ENCODE results near the gene LILRB1. TPM values are rescaled to one million over a fixed set of nuclear protein-coding genes. Genes with fewer than 3 reads are reported as not detected.
"Not testable (repeated sequence)": the region's sequence is repeated elsewhere in the genome, so short reads cannot be mapped to it uniquely, and the experiment has no call there.

Gene LILRB1
- total RNA-seq, 2 donors from 2014 or later: 0.42 to 4.3 TPM

- H3K36me3 Mint-ChIP-seq (ENCODE audit: low read depth); H3K4me3 Mint-ChIP-seq; H3K27ac Mint-ChIP-seq; DNase-seq; H3K9me3 ChIP-seq (ENCODE audit: control insufficient read depth, low read length, poor library complexity, severe bottlenecking); H3K4me1 Mint-ChIP-seq; ATAC-seq: not testable (repeated sequence)
- peaks cover 60% of the 10 kb centered on the region for H3K27me3 Mint-ChIP-seq
Observed at GRCh38 chr19:54632517-54632916, 2.2 kb downstream of the LILRB1 start.

- DNase-seq (no peak), ATAC-seq (no peak)
- Mint-ChIP-seq H3K27me3 (peaks cover 51% of the 10 kb centered on the region), H3K4me1 (peaks cover 4% of the 10 kb centered on the region), H3K36me3 (ENCODE audit: low read depth) (peaks cover 2% of the 10 kb centered on the region), H3K27ac (no peak overlapping the region), H3K4me3 (no peak overlapping the region)
- no peaks in the 10 kb centered on the region for H3K9me3 ChIP-seq (ENCODE audit: control insufficient read depth, low read length, poor library complexity, severe bottlenecking)
Observed at GRCh38 chr19:54633401-54633800, 3.1 kb downstream of the LILRB1 start.

- not testable (repeated sequence) for H3K27ac Mint-ChIP-seq; H3K4me1 Mint-ChIP-seq; DNase-seq; H3K9me3 ChIP-seq (ENCODE audit: control insufficient read depth, low read length, poor library complexity, severe bottlenecking); ATAC-seq; H3K4me3 Mint-ChIP-seq; H3K36me3 Mint-ChIP-seq (ENCODE audit: low read depth)
- H3K27me3 Mint-ChIP-seq: peaks cover 41% of the 10 kb centered on the region
Observed at GRCh38 chr19:54636081-54636480, 5.8 kb downstream of the LILRB1 start.

DNA sequence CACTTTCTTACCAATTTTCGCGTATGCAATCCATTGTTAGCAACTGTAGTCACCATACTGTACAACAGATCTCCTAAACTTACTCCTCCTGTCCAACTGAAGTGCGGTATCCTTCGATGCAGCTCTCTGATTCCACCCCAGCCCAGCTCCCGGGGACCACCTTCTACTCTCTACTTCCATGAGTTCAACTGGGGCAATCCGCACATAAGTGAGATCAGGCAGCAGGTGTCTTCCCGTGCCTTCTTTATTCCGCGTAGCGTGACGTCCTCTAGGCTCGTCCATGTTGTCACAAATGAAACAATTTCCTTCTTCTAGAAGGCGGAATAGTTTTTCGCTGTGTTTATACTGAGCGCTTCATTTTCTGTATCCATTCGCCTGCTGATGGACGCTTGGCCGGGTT lies 8.4 kb downstream of the LILRB1 start:
- Mint-ChIP-seq H3K4me1 (peaks cover 2% of the 10 kb centered on the region), H3K27me3 (peaks cover 37% of the 10 kb centered on the region), H3K27ac (no peak overlapping the region), H3K36me3 (ENCODE audit: low read depth) (no peaks in the 10 kb centered on the region), H3K4me3 (no peak overlapping the region)
- H3K9me3 ChIP-seq (ENCODE audit: control insufficient read depth, low read length, poor library complexity, severe bottlenecking): no peaks in the 10 kb centered on the region
- DNase-seq (no peak), ATAC-seq (no peak)

DNA sequence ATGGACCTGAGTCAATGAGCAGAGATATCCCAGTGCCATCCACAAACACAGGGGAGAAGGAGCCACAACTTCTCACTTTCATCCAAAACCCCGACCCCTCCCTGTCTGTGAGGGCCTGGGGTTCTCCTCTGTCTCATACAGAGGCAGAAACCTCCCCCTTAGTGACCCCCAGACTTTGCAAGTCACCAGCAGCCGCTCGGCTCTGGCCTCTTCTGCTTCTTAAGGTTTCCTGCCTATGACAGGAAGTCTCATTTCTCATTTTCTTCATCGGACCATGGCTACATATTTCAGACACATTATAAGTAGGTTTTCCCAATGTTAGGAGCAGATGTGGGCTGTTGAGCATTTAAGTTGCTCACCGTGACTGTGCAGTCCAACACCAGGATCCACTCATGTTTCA lies 12.7 kb downstream of the LILRB1 start:
- not testable (repeated sequence) for H3K9me3 ChIP-seq (ENCODE audit: control insufficient read depth, low read length, poor library complexity, severe bottlenecking); H3K27ac Mint-ChIP-seq

DNA sequence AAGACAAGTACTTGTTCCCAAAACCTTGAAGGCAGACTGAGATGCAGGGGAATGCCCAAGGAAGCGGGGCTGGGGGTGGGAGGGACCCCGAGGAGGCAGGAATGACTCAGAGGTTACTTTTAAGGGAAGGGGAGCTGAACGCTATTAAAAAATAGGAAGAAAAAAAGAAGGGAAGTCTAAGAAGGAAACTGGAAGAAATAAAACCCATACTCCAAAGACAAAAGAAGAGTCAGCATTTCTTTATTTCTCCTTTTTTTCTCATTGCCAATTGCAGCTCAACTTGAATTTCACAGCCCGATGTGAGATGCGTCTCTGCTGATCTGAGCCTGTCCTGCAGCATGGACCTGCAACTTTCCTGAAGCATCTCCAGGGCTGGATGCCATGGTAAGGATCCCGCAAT lies 13.3 kb downstream of the LILRB1 start:
- not testable (repeated sequence) for ATAC-seq; H3K4me3 Mint-ChIP-seq; H3K4me1 Mint-ChIP-seq; H3K27ac Mint-ChIP-seq; H3K9me3 ChIP-seq (ENCODE audit: control insufficient read depth, low read length, poor library complexity, severe bottlenecking); DNase-seq; H3K36me3 Mint-ChIP-seq (ENCODE audit: low read depth)
- H3K27me3 Mint-ChIP-seq: peaks cover 37% of the 10 kb centered on the region

More for the DNA sequence above, 12.7 kb downstream of the LILRB1 start:
- not testable (repeated sequence) for DNase-seq; H3K4me3 Mint-ChIP-seq; ATAC-seq; H3K36me3 Mint-ChIP-seq (ENCODE audit: low read depth); H3K4me1 Mint-ChIP-seq
- H3K27me3 Mint-ChIP-seq: peaks cover 31% of the 10 kb centered on the region

DNA sequence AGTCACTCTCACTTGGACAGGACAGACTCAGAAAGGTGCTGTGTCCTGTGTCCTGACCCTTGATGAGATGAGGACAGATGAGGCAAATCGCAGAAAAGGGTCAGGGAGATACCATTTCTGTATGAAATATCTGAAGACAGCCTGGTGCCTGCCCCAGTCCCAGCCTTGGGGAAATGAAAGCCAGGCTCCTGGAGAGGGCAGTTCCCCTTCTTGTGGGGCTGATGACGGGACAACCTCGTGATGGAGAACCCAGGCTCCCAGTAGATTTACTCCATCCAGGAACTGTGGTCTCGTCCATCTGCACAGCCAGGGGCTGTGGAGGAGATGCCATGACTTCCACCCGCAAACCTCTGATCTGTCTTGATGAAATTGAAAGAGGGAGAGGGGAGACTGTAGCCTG lies 13.8 kb downstream of the LILRB1 start:
- no peak overlapping the region for H3K4me3 Mint-ChIP-seq
- H3K27me3 Mint-ChIP-seq: peaks cover 38% of the 10 kb centered on the region
- no peaks in the 10 kb centered on the region for H3K36me3 Mint-ChIP-seq (ENCODE audit: low read depth)
- DNase-seq (no peak), ATAC-seq (no peak)
- no peak overlapping the region for H3K27ac Mint-ChIP-seq
- no peaks in the 10 kb centered on the region for H3K4me1 Mint-ChIP-seq
- H3K9me3 ChIP-seq (ENCODE audit: control insufficient read depth, low read length, poor library complexity, severe bottlenecking): no peaks in the 10 kb centered on the region

GRCh38 chr19:54646331-54646841 lies 16.1 kb downstream of the LILRB1 start:
- no peak overlapping the region for H3K4me3 Mint-ChIP-seq
- ATAC-seq (no peak), DNase-seq (no peak)
- H3K9me3 ChIP-seq (ENCODE audit: control insufficient read depth, low read length, poor library complexity, severe bottlenecking): no peaks in the 10 kb centered on the region
- H3K27ac Mint-ChIP-seq: no peak overlapping the region
- peaks cover 37% of the 10 kb centered on the region for H3K27me3 Mint-ChIP-seq
- no peaks in the 10 kb centered on the region for H3K36me3 Mint-ChIP-seq (ENCODE audit: low read depth)
- no peaks in the 10 kb centered on the region for H3K4me1 Mint-ChIP-seq

GRCh38 chr19:54648129-54648528 lies 17.8 kb downstream of the LILRB1 start:
- Mint-ChIP-seq H3K27ac (no peak overlapping the region), H3K27me3 (peaks cover 37% of the 10 kb centered on the region), H3K4me1 (no peaks in the 10 kb centered on the region), H3K4me3 (no peak overlapping the region), H3K36me3 (ENCODE audit: low read depth) (no peaks in the 10 kb centered on the region)
- ATAC-seq (no peak), DNase-seq (no peak)
- H3K9me3 ChIP-seq (ENCODE audit: control insufficient read depth, low read length, poor library complexity, severe bottlenecking): no peaks in the 10 kb centered on the region

- H3K9me3 ChIP-seq (ENCODE audit: control insufficient read depth, low read length, poor library complexity, severe bottlenecking): no peaks in the 10 kb centered on the region
- no peaks in the 10 kb centered on the region for H3K4me1 Mint-ChIP-seq
- no peak overlapping the region for H3K4me3 Mint-ChIP-seq
- H3K27ac Mint-ChIP-seq: no peak overlapping the region
- ATAC-seq: no peak
- no peak for DNase-seq
- no peaks in the 10 kb centered on the region for H3K36me3 Mint-ChIP-seq (ENCODE audit: low read depth)
- H3K27me3 Mint-ChIP-seq: peaks cover 46% of the 10 kb centered on the region
Observed at GRCh38 chr19:54650108-54650655, 19.9 kb downstream of the LILRB1 start.

DNA sequence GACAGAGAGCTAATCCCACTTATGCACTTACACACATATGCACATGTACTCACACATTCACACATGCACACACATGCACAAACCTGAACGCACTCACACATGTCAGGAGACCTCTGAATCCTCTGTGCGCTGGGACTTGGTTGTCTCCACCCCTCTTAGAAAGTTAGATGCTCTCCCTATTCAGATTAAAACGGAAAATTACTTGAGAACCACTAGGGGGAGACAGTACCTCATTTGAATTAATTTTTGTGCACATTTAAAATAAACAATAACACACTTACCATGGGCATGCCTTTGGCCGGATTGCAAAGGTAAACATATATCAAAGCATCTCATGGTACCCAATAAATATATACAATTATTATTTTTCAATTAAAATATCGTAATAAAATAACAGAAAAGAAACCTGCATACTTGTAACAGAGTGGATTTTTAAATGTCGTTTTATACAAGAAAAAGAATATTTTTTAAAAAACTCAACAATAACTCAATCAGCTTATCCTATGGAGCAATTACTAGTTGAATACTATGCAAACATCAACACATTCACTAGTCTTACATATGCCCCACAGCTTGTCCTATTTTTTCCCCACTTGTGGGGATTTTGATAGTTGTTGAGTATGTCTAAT lies 23.0 kb downstream of the LILRB1 start:
- Mint-ChIP-seq H3K36me3 (ENCODE audit: low read depth) (no peaks in the 10 kb centered on the region), H3K27me3 (peaks cover 61% of the 10 kb centered on the region), H3K4me3 (no peak overlapping the region), H3K27ac (no peak overlapping the region), H3K4me1 (no peaks in the 10 kb centered on the region)
- no peaks in the 10 kb centered on the region for H3K9me3 ChIP-seq (ENCODE audit: control insufficient read depth, low read length, poor library complexity, severe bottlenecking)
- DNase-seq (no peak), ATAC-seq (no peak)

DNA sequence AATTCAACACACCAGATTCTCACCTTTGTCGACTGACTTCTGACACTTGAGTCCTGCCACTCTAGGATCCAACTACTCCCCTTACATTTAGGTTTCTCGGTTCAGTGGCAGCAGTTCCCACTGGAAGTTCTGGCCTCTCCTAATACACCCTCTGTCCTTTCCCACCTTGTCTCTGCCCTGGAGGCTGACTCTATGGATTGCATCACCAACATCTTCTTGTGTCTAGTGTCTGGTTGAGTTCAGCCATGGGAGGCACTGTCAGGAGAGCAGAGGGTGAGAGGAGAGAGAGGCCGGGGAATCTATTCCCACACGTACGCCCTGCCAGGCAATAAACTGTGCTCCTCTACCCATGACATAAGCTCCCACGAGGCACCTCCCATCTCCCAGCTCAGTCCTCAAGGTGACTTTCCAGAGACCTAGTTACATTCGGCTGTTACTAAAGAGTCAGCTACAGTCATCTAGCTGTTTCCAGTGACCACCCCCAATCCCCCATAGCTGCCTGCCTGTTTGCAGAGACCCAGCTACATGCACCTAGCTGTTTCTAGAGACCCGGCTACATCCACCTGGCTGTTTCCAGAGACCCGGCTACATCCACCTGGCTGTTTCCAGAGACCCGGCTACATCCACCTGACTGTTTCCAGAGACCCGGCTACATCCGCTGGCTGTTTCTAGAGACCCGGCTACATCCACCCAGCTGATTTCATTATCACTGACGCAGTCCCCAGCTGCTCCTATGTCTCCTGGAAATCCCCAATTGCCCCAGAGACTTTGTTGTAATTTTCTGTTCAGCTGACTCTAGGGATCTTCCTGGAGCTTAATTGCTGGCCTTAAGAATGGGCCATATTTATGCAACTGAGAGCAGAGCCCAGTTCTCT lies 24.4 kb downstream of the LILRB1 start:
- no peaks in the 10 kb centered on the region for H3K9me3 ChIP-seq (ENCODE audit: control insufficient read depth, low read length, poor library complexity, severe bottlenecking)
- Mint-ChIP-seq H3K4me3 (no peak overlapping the region), H3K4me1 (no peaks in the 10 kb centered on the region), H3K27me3 (peaks cover 57% of the 10 kb centered on the region), H3K27ac (no peak overlapping the region), H3K36me3 (ENCODE audit: low read depth) (no peaks in the 10 kb centered on the region)
- ATAC-seq: no peak
- no peak for DNase-seq

GRCh38 chr19:54659300-54659699 lies 29.0 kb downstream of the LILRB1 start:
- ATAC-seq: no peak
- Mint-ChIP-seq H3K4me1 (no peaks in the 10 kb centered on the region), H3K4me3 (no peak overlapping the region), H3K27me3 (peaks cover 58% of the 10 kb centered on the region), H3K27ac (no peak overlapping the region), H3K36me3 (ENCODE audit: low read depth) (no peaks in the 10 kb centered on the region)
- no peaks in the 10 kb centered on the region for H3K9me3 ChIP-seq (ENCODE audit: control insufficient read depth, low read length, poor library complexity, severe bottlenecking)
- DNase-seq: no peak

Measured in T-helper 17 cell (primary cell).